HCT116 (cell line): ENCODE results near the gene IL1RAPL1. TPM values are rescaled to one million over a fixed set of nuclear protein-coding genes. Genes with fewer than 3 reads are reported as not detected.
A peak's percentile ranks its signal among the peaks of the same experiment; 100 is the strongest.

Source experiments
- ATAC-seq: fragments of 200-7000 bp; cut with Tn5 transposase; 2 replicates; pipeline ENCODE4 v1.9.1; 2020; ENCODE audit warnings: mild to moderate bottlenecking, moderate library complexity
- BruUV-seq: library from RNA; stranded (reverse); fragments of 400-500 nt; replicated peaks from 2 replicates; lab custom pipeline; 2021; lab: Mats Ljungman, UMichigan
- CTCF ChIA-PET: fragments of 300-600 bp; sonication (Branson Sonifier 250); formaldehyde crosslinking; loops from one replicate; lab custom pipeline; 2021; ENCODE audit warnings: antibody characterized with exemption; lab: Charles Lee
- POLR2A ChIA-PET: fragments of 300-600, 350-600 bp; sonication (Branson Sonifier 250); formaldehyde crosslinking; loops from one replicate; lab custom pipeline; 2021; ENCODE audit warnings: antibody characterized with exemption; lab: Charles Lee
- RAD21 ChIA-PET, 2 experiments: fragments of 300-600 bp; sonication (Branson Sonifier 250); formaldehyde crosslinking; loops; one replicate each; lab custom pipeline; 2023; ENCODE audit warnings: low total read pairs in 2 of 2; ENCODE audit not compliant: uncharacterized antibody in 2 of 2, unreplicated experiment in 2 of 2, low non-redundant PET in 1 of 2; lab: Charles Lee
- DNase-seq: peaks from one replicate; pipeline ENCODE4 v3.0.0-alpha.2; 2010; ENCODE audit warnings: low read depth, low spot score
- H2AFZ ChIP-seq: fragments of 200-600 bp; shearing (Covaris generic), sonication (generic); 2 replicates; pipeline ENCODE4 v1.6.1; 2017; ENCODE audit warnings: low read depth, mixed run types, mixed read lengths, antibody characterized with exemption, low read length; ENCODE audit not compliant: poor library complexity, severe bottlenecking
- H3K27ac ChIP-seq: 2 replicates; pipeline ENCODE4 v1.5.1; 2012; ENCODE audit warnings: low read depth, low read length
- H3K27me3 ChIP-seq: fragments of 200-600 bp; sonication (generic); 2 replicates; pipeline ENCODE4 v1.6.1; 2016; ENCODE audit warnings: mixed run types, low read length, mixed read lengths; ENCODE audit not compliant: insufficient read depth
- H3K36me3 ChIP-seq, 2 experiments: fragments of 200-500 bp in 1 of 2; fragments of 200-600 bp in 1 of 2; sonication (Bioruptor generic) in 1 of 2; sonication (generic) in 1 of 2; 2 replicates each; pipeline versions ENCODE4 v1.5.1 to v1.6.1; 2014 to 2016; ENCODE audit warnings: low read length in 2 of 2, inconsistent platforms in 1 of 2, mixed read lengths in 1 of 2, mixed run types in 1 of 2; ENCODE audit not compliant: insufficient read depth in 2 of 2, control insufficient read depth in 1 of 2
- H3K4me1 ChIP-seq, 2 experiments: fragments of 200-600 bp in 1 of 2; sonication (generic) in 1 of 2; 2 replicates each; pipeline versions ENCODE4 v1.5.1 to v1.6.1; 2012 to 2017; ENCODE audit warnings: low read length in 2 of 2, inconsistent platforms in 1 of 2, mild to moderate bottlenecking in 1 of 2, mixed read lengths in 1 of 2, mixed run types in 1 of 2, moderate library complexity in 1 of 2; ENCODE audit not compliant: insufficient read depth in 2 of 2, control insufficient read depth in 1 of 2
- H3K4me2 ChIP-seq: fragments of 200-600 bp; sonication (generic); 2 replicates; pipeline ENCODE4 v1.6.1; 2017; ENCODE audit warnings: mixed run types, low read length, mixed read lengths
- H3K4me3 ChIP-seq, 2 experiments: fragments of 200-600 bp in 1 of 2; sonication (generic) in 1 of 2; replicated peaks in 1 of 2; 2 replicates each; pipeline ENCODE4 v1.5.1; 2011 to 2016; ENCODE audit warnings: low read length in 2 of 2, control low read depth in 1 of 2, low read depth in 1 of 2, mild to moderate bottlenecking in 1 of 2, mixed read lengths in 1 of 2, mixed run types in 1 of 2
- H3K79me2 ChIP-seq: fragments of 200-600 bp; sonication (generic); 2 replicates; pipeline ENCODE4 v1.6.1; 2017; ENCODE audit warnings: mild to moderate bottlenecking, mixed run types, low read length, moderate library complexity, mixed read lengths; ENCODE audit not compliant: insufficient read depth
- H3K9ac ChIP-seq: fragments of 200-600 bp; sonication (generic); 2 replicates; pipeline ENCODE4 v1.6.1; 2016; ENCODE audit warnings: low read length, mixed read lengths
- H3K9me2 ChIP-seq: fragments of 200-600 bp; sonication (generic), shearing (Covaris generic); 2 replicates; pipeline ENCODE4 v1.6.1; 2017; ENCODE audit warnings: mixed run types, mild to moderate bottlenecking, moderate library complexity; ENCODE audit not compliant: insufficient read depth
- H3K9me3 ChIP-seq, 2 experiments: fragments of 200-500 bp in 1 of 2; fragments of 200-600 bp in 1 of 2; sonication (Bioruptor generic) in 1 of 2; sonication (generic) in 1 of 2; 2 replicates each; pipeline ENCODE4 v1.6.1; 2014 to 2017; ENCODE audit warnings: low read length in 2 of 2, mixed read lengths in 2 of 2, inconsistent platforms in 1 of 2, low read depth in 1 of 2, mild to moderate bottlenecking in 1 of 2, mixed run types in 1 of 2, moderate library complexity in 1 of 2; ENCODE audit not compliant: control insufficient read depth in 1 of 2, insufficient read depth in 1 of 2
- H4K20me1 ChIP-seq: fragments of 200-600 bp; sonication (generic), shearing (Covaris generic); 2 replicates; pipeline ENCODE4 v1.6.1; 2017; ENCODE audit warnings: mixed run types, mild to moderate bottlenecking, moderate library complexity; ENCODE audit not compliant: insufficient read depth
- CEBPB ChIP-seq: IDR thresholded peaks from 2 replicates; pipeline ENCODE4 v1.6.1; 2012; ENCODE audit warnings: low read depth
- EGR1 ChIP-seq: IDR thresholded peaks from 2 replicates; pipeline ENCODE4 v1.6.1; 2012; ENCODE audit warnings: low read depth
- EZH2phosphoT487 ChIP-seq: fragments of 200-600 bp; IDR thresholded peaks from 2 replicates; pipeline ENCODE4 v1.6.1; 2018; ENCODE audit warnings: antibody characterized with exemption, borderline replicate concordance
- MAX ChIP-seq: IDR thresholded peaks from 2 replicates; pipeline ENCODE4 v1.6.1; 2012
- POLR2AphosphoS5 ChIP-seq: IDR thresholded peaks from 2 replicates; pipeline ENCODE4 v1.6.1; 2011; ENCODE audit warnings: mild to moderate bottlenecking, low read depth, low read length, moderate library complexity
- SP1 ChIP-seq: IDR thresholded peaks from 2 replicates; pipeline ENCODE4 v1.6.1; 2012; ENCODE audit warnings: low read depth
- SRF ChIP-seq: IDR thresholded peaks from 2 replicates; pipeline ENCODE4 v1.6.1; 2012; ENCODE audit warnings: low read depth
- YY1 ChIP-seq: IDR thresholded peaks from 2 replicates; pipeline ENCODE4 v1.6.1; 2011; ENCODE audit warnings: low read length, low read depth, moderate library complexity, mild to moderate bottlenecking; ENCODE audit not compliant: insufficient replicate concordance; ENCODE audit errors: extremely low read depth
- ZBTB33 ChIP-seq: IDR thresholded peaks from 2 replicates; pipeline ENCODE4 v1.6.1; 2011; ENCODE audit warnings: mild to moderate bottlenecking, low read length, moderate library complexity; ENCODE audit not compliant: insufficient replicate concordance; ENCODE audit errors: extremely low read depth
- intact Hi-C: fragments of 100-400 bp; cut with micrococcal nuclease; formaldehyde crosslinking; loops from 2 replicates; pipeline ENCODE4 v1.10.0; 2022
- total RNA-seq: library from RNA; stranded (reverse); gene quantifications from one replicate; pipeline ENCODE4 v1.2.1, GENCODE V29; 2021; ENCODE audit not compliant: unreplicated experiment

The IL1RAPL1 gene
- total RNA-seq, 1 experiment from 2014 or later: 2.8 TPM

DNA sequence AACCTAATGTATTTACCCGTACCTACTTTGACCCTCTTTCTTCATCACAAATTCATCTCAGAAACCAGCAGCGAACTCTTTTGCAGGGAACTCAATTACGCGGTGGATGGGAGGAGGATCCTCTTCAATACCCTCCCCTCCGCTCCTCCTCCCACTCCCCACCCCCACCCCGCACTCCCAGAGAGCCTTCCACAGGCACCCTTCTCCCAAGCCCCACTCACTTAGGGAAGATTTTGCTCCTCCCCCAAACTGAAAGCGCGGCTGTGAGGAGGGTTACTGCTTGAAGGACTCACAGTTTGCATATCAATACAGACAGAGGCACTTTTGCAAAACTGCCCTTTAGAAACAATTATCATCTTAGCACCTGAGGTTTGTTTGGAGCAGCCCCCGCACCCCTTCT lies 960 bp upstream of the IL1RAPL1 start:
- Histone ChIP-seq H3K36me3 (no peaks in the 10 kb centered on the region), H3K27me3 (no peaks in the 10 kb centered on the region), H3K27ac (peak overlapping the region; percentile 87), H3K4me2 (peak overlapping the region; percentile 81), H3K9me3 (no peaks in the 10 kb centered on the region), H3K4me1 (peaks cover 10 to 49% of the 10 kb centered on the region in 2 experiments), H3K9me2 (no peaks in the 10 kb centered on the region), H3K4me3 (peak overlapping the region; percentile 56 to 70), H3K79me2 (peaks cover 39% of the 10 kb centered on the region), H3K9ac (peak overlapping the region; percentile 70), H4K20me1 (no peaks in the 10 kb centered on the region), H2AFZ (peak overlapping the region; percentile 68)
- TF ChIP-seq YY1 (peak; percentile 4), EGR1 (no peak), SP1 (no peak), EZH2phosphoT487 (no peak), MAX (no peak), POLR2AphosphoS5 (0 out of 2 replicates have a peak, but pooled peaks have one; percentile 10)
- intact Hi-C loops: loop anchor here (2.0 to 10.0 kb wide), 2 partner anchors 409 to 661 kb away; no protein-coding TSS in a partner anchor
- ATAC-seq (peak; percentile 68), DNase-seq (no peak)
- BruUV-seq: no TSS peak
- RAD21 ChIA-PET: no interaction called here
- CTCF ChIA-PET: no interaction called here
- POLR2A ChIA-PET: no interaction called here

GRCh38 chrX:28589046-28589445 lies 1.8 kb downstream of the IL1RAPL1 start:
- ChIA-PET POLR2A (no interaction called here), RAD21 (no interaction called here), CTCF (no interaction called here)
- peak overlapping the region; percentile 87 for H3K27ac ChIP-seq
- H3K79me2 ChIP-seq: peaks cover 67% of the 10 kb centered on the region
- H4K20me1 ChIP-seq: no peaks in the 10 kb centered on the region
- no peaks in the 10 kb centered on the region for H3K9me3 ChIP-seq
- peak overlapping the region; percentile 56 to 70 for H3K4me3 ChIP-seq
- TF ChIP-seq SRF (no peak), MAX (0 out of 2 replicates have a peak, but pooled peaks have one; percentile 7), CEBPB (0 out of 2 replicates have a peak, but pooled peaks have one; percentile 16), ZBTB33 (no peak)
- peak overlapping the region; percentile 81 for H3K4me2 ChIP-seq
- H2AFZ ChIP-seq: no peak overlapping the region
- no TSS peak for BruUV-seq
- H3K9ac ChIP-seq: peak overlapping the region; percentile 70
- H3K27me3 ChIP-seq: no peaks in the 10 kb centered on the region
- intact Hi-C loops: loop anchor here (10.0 kb wide), 1 partner anchor 664 kb away; no protein-coding TSS in a partner anchor
- no peak for DNase-seq
- peaks cover 21 to 63% of the 10 kb centered on the region in 2 experiments for H3K4me1 ChIP-seq
- no peak for ATAC-seq
- H3K9me2 ChIP-seq: no peaks in the 10 kb centered on the region
- no peaks in the 10 kb centered on the region for H3K36me3 ChIP-seq
